Measurements from ENCODE around the gene ZNF385C.

Gene ZNF385C

DNA sequence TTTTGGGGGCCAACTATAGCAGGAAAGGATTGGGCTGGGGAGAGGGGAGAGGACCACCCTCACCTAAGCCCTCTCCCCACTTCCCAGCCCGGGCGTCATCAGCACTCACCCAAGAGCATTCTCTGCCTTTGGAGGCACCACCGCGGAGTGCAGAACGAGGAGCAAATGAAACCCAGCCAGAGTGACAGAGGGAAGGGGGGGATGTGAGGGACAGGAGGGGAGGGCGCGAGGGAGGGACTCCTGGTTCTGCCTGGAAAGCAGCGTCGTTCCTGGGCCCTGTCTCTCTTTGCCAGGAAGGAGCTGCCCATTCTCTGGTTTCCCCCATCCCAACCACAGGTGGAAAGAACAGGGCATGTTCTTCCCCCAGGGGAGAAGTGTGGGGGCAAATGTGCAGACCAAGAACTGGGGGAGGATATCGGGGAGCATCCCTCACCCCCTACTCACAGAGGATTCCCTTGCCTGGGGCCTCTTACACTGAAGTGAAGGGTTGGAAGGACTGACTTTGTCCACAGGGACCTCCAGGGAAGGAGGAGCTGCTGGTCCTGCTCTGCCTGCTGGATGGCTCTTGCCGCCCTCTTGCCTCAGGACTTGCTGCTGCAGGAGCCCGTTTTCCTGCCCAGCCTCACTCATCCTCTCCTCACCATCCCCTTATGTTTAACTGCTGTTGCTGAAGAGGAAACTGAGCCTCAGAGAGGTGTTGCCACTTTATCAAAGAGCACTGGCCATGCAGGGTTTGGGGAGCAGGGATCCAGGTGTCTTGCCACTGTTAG, 44.4 kb downstream of the ZNF385C start:
- DNase-seq (ENCODE audit: low read depth): peak; percentile 44
- TF ChIP-seq, protein P1, sequence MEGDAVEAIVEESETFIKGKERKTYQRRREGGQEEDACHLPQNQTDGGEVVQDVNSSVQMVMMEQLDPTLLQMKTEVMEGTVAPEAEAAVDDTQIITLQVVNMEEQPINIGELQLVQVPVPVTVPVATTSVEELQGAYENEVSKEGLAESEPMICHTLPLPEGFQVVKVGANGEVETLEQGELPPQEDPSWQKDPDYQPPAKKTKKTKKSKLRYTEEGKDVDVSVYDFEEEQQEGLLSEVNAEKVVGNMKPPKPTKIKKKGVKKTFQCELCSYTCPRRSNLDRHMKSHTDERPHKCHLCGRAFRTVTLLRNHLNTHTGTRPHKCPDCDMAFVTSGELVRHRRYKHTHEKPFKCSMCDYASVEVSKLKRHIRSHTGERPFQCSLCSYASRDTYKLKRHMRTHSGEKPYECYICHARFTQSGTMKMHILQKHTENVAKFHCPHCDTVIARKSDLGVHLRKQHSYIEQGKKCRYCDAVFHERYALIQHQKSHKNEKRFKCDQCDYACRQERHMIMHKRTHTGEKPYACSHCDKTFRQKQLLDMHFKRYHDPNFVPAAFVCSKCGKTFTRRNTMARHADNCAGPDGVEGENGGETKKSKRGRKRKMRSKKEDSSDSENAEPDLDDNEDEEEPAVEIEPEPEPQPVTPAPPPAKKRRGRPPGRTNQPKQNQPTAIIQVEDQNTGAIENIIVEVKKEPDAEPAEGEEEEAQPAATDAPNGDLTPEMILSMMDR (IDR thresholded peaks at IDR 0.05; ENCODE audit: insufficient read depth, low read depth, low read length, missing control alignments): no peak
- H3K4me3 ChIP-seq (ENCODE audit: low read length): no peak overlapping the region

DNA sequence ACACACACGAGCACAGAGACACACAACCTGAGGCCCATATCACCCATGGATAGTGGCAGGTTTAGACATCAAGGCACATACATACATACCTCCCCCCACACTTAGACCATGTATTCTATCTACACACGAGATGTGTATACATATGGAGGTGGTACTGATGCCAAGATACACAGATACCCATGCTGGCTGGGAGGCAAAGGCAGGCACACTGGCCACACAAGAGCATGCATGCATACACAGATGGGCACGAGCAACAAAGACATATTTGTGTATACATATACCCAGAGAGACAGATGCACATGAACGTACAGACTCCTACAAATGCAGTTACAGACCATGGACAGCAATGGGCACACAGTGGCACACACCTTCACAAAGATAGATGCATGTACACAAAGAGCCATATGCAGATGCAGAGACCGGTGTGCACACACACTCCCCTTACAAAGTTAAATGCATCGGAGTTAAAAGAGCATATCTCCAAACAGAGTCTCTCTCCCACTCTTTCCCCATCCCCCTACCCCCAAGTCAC, 45.9 kb downstream of the ZNF385C start:
- TF ChIP-seq, protein P1 (IDR thresholded peaks at IDR 0.05; ENCODE audit: insufficient read depth, low read depth, low read length, missing control alignments): no peak
- no peak overlapping the region for H3K4me3 ChIP-seq (ENCODE audit: low read length)

DNA sequence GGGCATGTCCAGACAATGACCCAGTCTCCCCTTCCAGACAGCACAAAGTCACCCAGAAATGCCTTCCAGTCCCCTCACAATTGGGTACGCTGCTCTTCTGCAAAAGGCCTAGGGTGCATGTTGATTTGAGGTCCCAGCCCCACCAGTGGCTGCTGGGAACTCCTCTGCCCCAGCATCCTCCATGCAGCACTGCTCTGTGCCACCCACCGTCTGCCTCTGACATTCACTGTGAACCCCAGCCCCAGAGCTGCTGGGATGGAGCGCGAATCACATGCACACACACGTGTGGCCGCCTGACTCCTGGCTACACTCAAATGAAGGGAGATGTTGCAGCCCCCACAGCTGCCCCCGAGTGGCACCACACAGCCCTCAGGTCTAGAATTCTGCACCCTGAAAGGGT, 46.6 kb downstream of the ZNF385C start:
- no peak overlapping the region for H3K4me3 ChIP-seq (ENCODE audit: low read length)
- DNase-seq (ENCODE audit: low read depth): no peak
- TF ChIP-seq, protein P1 (IDR thresholded peaks at IDR 0.05; ENCODE audit: insufficient read depth, low read depth, low read length, missing control alignments): no peak

More for the DNA sequence above, 45.9 kb downstream of the ZNF385C start:
- no peak for DNase-seq (ENCODE audit: low read depth)

DNA sequence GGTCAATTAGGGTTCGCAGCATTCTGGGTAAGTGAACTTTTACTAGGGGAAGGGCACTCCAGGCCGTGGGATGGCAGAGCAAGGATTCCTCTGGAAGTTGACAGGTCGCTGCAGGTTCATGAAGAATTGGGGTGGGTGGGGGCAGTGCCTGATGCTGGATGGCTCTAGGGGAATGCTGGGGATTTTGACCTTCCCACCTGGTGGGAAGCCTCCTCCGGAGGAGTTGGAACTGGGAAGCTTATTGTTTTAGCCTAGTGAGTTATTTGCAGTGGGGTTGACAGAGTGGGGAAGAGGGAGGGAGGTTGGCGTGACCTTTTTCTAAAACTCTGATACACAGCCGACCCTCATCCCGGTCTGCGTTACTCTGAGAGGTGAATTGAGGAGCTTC, 47.3 kb downstream of the ZNF385C start:
- no peak for DNase-seq (ENCODE audit: low read depth)
- TF ChIP-seq, protein P1 (IDR thresholded peaks at IDR 0.05; ENCODE audit: insufficient read depth, low read depth, low read length, missing control alignments): no peak
- H3K4me3 ChIP-seq (ENCODE audit: low read length): peak overlapping the region; percentile 42

DNA sequence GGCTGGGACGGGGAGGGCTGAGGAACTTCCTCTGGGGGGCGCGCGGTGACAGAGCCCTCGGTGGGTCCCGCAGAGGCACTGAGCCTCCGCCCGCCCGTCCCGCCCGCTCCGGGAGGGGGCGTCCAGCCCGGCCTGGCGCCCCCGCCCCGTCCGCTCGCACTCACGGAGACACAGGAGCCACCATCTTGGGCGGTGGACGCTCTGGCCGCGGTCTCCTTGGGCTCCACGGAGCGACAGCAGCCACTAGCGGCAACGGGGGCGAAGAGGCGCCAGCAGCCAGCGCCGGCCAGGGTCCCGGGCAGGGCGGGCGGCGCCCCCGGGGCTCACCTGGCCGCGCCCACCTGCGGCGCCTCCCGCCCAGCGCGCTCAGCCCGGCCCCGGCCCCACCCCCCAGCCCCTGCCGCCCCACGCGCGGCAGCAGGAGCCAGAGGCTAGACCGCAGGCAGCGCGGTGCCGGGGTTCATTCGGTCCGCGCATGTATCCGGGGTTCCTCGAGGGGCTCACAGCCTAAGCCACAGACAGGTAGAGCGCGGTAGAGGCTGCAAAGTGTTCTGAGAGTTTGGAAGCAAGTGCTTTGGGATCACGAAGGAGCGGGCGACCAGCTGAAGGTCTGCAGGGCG, 47.8 kb downstream of the ZNF385C start, which contains the start of gene C17orf113:
Gene C17orf113 (minus strand): TSS at position 209 of the 620 bp plus-strand sequence. CDS start 7,225 bp downstream, outside the sequence.
- peak within 1 kb of the TSS; percentile 59 for H3K4me3 ChIP-seq (ENCODE audit: low read length)
- TF ChIP-seq, protein P1 (IDR thresholded peaks at IDR 0.05; ENCODE audit: insufficient read depth, low read depth, low read length, missing control alignments): no peak
- peak; percentile 36 for DNase-seq (ENCODE audit: low read depth)

DNA sequence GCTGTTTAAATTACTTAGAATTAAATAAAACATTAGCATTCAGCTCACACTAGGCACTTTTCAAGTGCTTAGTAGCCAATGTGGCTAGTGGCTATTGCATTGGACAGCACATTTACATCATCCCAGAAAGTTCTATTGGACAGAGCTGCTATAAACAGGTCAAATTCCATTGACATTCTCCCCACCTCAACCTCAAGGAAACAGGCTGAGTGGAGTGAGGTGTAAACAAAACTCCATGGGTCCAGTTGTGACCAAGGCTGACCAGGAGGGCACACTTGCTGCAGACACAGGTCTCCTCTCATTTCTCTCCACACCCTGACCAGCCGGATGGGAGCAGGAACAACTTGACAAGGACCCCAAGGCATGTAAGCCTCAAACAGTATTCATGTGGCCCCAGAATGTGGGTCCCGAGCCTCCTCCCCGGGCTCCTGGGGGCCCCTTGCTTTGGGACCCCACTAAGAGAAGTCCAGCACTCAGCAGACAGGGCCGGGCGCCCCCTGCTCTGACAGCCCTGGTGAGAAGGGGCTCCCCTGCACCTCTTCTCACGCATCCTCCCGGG, 48.4 kb downstream of the ZNF385C start:
- peak overlapping the region; percentile 59 for H3K4me3 ChIP-seq (ENCODE audit: low read length)
- no peak for DNase-seq (ENCODE audit: low read depth)
- TF ChIP-seq, protein P1 (IDR thresholded peaks at IDR 0.05; ENCODE audit: insufficient read depth, low read depth, low read length, missing control alignments): no peak

Measured in epithelial cell of esophagus (primary cell).